ENCODE measurements around the gene PLEKHG4B.
A peak's percentile ranks its signal among the peaks of the same experiment; 100 is the strongest.

The PLEKHG4B gene

GRCh38 chr5:172421-172820, 80.5 kb downstream of the PLEKHG4B start:
- DNase-seq, result no peak

- DNase-seq, result no peak
Measured at GRCh38 chr5:172841-173251, 80.9 kb downstream of the PLEKHG4B start.

DNA sequence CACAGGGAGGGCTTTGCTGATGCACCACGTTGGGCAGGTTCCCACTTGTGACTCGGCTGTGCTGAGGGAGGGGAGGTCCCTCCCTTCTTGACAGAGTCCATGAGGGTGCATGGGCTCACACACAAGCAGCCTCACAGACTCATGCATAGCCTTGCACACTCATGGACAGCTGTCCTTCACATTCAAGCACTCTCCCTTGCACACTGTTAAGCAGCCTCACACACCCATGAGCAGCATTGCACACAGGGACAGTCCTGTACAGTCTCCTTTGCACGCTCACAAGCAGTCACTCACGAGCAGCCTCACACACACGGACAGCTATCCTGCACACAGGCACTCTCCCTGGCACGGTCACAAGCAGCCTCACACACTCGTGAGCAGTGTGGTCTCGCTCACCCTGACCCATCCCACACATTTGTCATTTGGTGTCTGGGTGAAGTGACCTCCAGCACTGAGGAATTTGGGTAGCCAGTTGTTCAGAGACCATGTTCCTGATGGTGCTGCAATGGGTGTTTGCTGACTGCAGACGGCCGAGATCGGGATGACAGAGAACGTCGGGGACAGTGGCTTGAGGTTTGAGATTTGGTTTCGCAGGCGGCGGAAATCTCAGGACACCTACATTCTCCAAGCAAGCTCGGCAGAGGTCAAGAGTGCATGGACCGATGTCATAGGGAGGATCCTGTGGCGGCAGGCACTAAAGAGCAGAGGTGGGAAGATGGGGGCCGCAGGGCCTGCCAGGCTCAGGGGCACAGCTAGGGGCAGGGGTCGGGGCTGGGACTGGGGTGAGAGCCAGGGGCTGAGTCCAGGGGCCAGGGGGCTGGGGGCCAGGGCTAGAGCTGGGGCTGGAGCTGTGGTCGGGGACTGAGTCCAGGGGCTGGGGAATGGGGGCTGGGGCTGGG, 81.7 kb downstream of the PLEKHG4B start:
- DNase-seq, result no peak

- no peak for DNase-seq
Measured at GRCh38 chr5:174291-174600, 82.3 kb downstream of the PLEKHG4B start.

GRCh38 chr5:174876-175465, 83.0 kb downstream of the PLEKHG4B start:
- no peak for DNase-seq

DNA sequence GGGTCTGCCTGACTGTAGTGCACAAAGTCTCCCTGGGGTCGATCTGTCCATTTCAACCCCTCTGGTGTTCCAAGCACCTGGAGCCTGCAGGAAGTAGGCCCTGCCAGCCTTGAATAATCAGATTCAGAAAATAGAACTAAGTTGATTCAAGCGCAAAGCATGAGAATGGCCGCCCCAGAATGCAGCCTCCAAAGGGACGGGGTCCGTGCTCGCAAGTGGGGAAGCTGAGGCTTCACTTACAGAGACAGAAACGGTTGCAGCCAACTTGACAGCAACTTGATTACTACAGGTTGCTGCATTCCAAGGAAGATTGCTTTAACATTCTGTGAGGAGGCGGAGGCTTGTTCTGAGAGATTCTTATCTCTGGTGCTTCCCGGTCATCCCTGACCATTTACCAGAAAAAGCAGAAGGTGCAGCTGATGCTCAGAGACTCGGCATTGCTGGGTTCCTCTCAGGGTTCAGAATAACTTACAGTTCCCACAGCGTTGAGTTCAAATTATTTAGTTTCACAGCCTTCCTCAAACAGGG, 84.4 kb downstream of the PLEKHG4B start:
- DNase-seq, result no peak

DNA sequence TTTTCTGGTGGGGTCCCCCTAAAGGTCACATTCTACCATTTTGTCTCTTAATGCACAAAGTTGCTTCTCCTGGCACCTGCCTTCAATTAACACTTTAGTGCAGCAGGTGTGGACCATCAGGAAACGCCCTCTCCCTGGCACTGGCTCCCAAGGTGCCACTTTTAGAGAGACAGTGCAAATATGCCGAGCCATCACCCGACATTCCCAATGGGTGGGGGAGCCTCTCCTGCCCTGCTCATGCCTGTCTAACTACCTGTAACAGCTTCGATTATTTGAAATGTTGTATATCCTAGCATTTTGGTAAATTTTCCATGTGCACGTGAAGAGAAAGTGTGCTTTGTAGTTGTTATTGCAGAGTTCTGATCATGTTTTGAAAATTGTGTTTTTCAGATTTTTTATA, 86.1 kb downstream of the PLEKHG4B start:
- no peak for DNase-seq

DNA sequence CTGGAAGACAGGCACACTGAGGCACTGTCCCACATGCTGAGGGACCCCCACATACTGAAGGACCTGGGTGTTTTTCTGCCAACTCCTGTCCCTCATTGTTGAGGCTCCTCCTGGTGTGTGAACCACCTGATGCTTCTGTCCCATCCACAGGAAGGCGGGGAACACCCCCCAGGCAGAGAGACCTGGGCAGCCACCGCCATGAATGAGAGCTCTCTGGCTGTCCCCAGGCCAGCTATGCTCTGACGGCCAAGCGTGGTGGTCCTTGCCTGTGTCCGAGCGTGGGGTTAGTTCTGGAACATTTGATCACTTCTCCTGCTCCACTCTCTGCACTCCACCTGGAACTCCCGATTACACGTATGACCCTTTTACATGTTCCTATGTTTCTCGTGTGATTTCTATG, 87.4 kb downstream of the PLEKHG4B start:
- DNase-seq, result no peak

GRCh38 chr5:180286-180918, 88.4 kb downstream of the PLEKHG4B start:
- DNase-seq, result no peak

DNA sequence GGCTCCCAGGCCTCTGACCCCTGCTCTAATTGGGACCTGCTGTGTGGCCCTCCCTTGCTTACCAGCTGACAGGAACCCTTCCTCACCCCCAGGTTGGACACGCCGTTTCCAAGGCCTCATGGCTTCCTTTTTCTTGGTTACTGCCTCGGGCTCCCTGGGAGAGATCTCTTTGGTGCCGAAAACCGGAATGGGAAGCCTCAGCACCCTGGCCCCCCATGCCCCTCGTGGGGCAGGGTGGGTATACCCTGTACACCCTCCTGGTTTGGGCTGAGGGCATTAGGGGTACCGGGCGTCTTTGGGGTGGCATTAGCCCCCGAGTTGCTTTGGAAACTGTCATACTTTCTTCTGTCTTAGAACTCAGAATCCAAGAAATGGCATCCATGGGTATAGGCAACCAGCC, 89.2 kb downstream of the PLEKHG4B start:
- DNase-seq, result no peak

DNA sequence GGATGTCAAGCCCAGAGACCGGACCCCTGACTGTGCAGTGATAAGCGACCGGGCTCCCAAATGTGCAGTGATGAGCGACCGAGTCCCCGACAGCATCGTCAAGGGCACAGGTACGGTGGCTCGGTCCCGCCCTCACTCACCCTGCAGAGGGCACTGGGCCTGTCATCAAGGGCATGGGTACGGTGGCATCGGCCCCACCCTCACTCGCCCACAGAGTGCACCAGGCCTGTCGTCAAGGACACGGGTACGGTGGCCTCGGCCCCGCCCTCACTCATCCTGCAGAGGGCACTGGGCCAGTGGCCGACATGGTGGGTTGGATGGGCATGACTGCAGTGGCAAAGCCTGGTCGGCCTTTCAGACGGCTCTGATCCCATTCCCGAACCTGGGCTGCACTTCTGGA, 89.6 kb downstream of the PLEKHG4B start:
- DNase-seq, result no peak

DNA sequence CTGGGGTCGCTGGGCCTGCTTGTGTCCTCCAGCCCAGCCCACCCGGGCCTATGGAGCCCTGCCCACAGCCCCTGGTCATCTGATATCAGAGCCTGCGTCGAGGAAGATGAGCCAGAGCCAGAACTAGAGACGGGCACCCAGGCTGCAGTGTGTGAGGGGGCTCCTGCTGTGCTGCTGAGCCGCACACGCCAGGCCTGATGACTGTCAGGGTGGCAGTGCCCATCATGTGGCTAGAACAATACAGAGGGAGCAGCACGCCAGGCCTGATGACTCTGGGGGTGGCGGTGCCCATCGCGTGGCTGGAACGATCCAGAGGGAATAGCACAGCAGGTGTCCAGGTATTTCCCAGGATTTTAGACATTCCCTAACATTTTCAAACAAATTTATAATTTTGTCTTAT, 90.2 kb downstream of the PLEKHG4B start:
- no peak for DNase-seq

GRCh38 chr5:184471-184870, 92.5 kb downstream of the PLEKHG4B start:
- no peak for DNase-seq

- DNase-seq, result no peak
Measured at GRCh38 chr5:185095-186070, 93.4 kb downstream of the PLEKHG4B start.

GRCh38 chr5:186091-187041, 94.4 kb downstream of the PLEKHG4B start:
- no peak for DNase-seq

GRCh38 chr5:187042-187431, 95.1 kb downstream of the PLEKHG4B start:
- DNase-seq, result no peak

GRCh38 chr5:187617-188451, 95.9 kb downstream of the PLEKHG4B start:
- DNase-seq, result no peak

- peak; percentile 53 for DNase-seq
Measured at GRCh38 chr5:188488-189481, 96.8 kb downstream of the PLEKHG4B start.

GRCh38 chr5:189486-189885, 97.5 kb downstream of the PLEKHG4B start:
- DNase-seq, result no peak
